ENCODE results near the gene MEGF11.
"Not testable (repeated sequence)": the region's sequence is repeated elsewhere in the genome, so short reads cannot be mapped to it uniquely, and the experiment has no call there.

Gene MEGF11

GRCh38 chr15:66254089-66254950 is 770 bp upstream of the MEGF11 start:
- peak overlapping the region; percentile 51 to 55 for H3K4me3 ChIP-seq (ENCODE audit: low read depth in 1 of 2, low read length in 2 of 2)
- H3K9me3 ChIP-seq (ENCODE audit: control insufficient read depth in 1 of 2, low read length in 2 of 2) = no peaks in the 10 kb centered on the region
- peaks cover 58 to 64% of the 10 kb centered on the region in 2 donors for H3K27me3 ChIP-seq (ENCODE audit: control insufficient read depth in 1 of 2, insufficient read depth in 2 of 2, low read length in 2 of 2)
- no peak overlapping the region for H3K27ac ChIP-seq (ENCODE audit: low read depth, low read length)
- no peaks in the 10 kb centered on the region for H3K36me3 ChIP-seq (ENCODE audit: control insufficient read depth in 1 of 2, insufficient read depth in 2 of 2, low read length in 2 of 2)
- H3K9ac ChIP-seq (ENCODE audit: low read depth in 1 of 2, low read length in 2 of 2) = no peak overlapping the region
- H3K4me1 ChIP-seq (ENCODE audit: control insufficient read depth in 1 of 2, insufficient read depth in 2 of 2, low read length in 2 of 2) = peaks cover 8 to 15% of the 10 kb centered on the region in 2 donors

- Histone ChIP-seq H3K9me3 (ENCODE audit: control insufficient read depth in 1 of 2, low read length in 2 of 2) (no peaks in the 10 kb centered on the region), H3K4me1 (ENCODE audit: control insufficient read depth in 1 of 2, insufficient read depth in 2 of 2, low read length in 2 of 2) (peaks cover 8 to 15% of the 10 kb centered on the region in 2 donors), H3K27ac (ENCODE audit: low read depth, low read length) (no peak overlapping the region), H3K9ac (ENCODE audit: low read depth in 1 of 2, low read length in 2 of 2) (no peak overlapping the region), H3K36me3 (ENCODE audit: control insufficient read depth in 1 of 2, insufficient read depth in 2 of 2, low read length in 2 of 2) (no peaks in the 10 kb centered on the region), H3K4me3 (ENCODE audit: low read depth in 1 of 2, low read length in 2 of 2) (peak overlapping the region; percentile 72 to 75), H3K27me3 (ENCODE audit: control insufficient read depth in 1 of 2, insufficient read depth in 2 of 2, low read length in 2 of 2) (peaks cover 58 to 64% of the 10 kb centered on the region in 2 donors)
Observed at GRCh38 chr15:66252685-66253417, 699 bp downstream of the MEGF11 start.

GRCh38 chr15:66251790-66252684 is 1.5 kb downstream of the MEGF11 start:
- H3K27ac ChIP-seq (ENCODE audit: low read depth, low read length) = no peak overlapping the region
- H3K4me1 ChIP-seq (ENCODE audit: control insufficient read depth in 1 of 2, insufficient read depth in 2 of 2, low read length in 2 of 2) = peaks cover 8 to 15% of the 10 kb centered on the region in 2 donors
- peak overlapping the region; percentile 72 to 75 for H3K4me3 ChIP-seq (ENCODE audit: low read depth in 1 of 2, low read length in 2 of 2)
- H3K9ac ChIP-seq (ENCODE audit: low read depth in 1 of 2, low read length in 2 of 2) = no peak overlapping the region
- no peaks in the 10 kb centered on the region for H3K9me3 ChIP-seq (ENCODE audit: control insufficient read depth in 1 of 2, low read length in 2 of 2)
- H3K27me3 ChIP-seq (ENCODE audit: control insufficient read depth in 1 of 2, insufficient read depth in 2 of 2, low read length in 2 of 2) = peaks cover 53 to 64% of the 10 kb centered on the region in 2 donors
- no peaks in the 10 kb centered on the region for H3K36me3 ChIP-seq (ENCODE audit: control insufficient read depth in 1 of 2, insufficient read depth in 2 of 2, low read length in 2 of 2)

GRCh38 chr15:66251065-66251789 is 2.3 kb downstream of the MEGF11 start:
- Histone ChIP-seq H3K9ac (ENCODE audit: low read depth in 1 of 2, low read length in 2 of 2) (no peak overlapping the region), H3K27me3 (ENCODE audit: control insufficient read depth in 1 of 2, insufficient read depth in 2 of 2, low read length in 2 of 2) (peaks cover 52 to 56% of the 10 kb centered on the region in 2 donors)

GRCh38 chr15:66249605-66250174 is 3.9 kb downstream of the MEGF11 start:
- Histone ChIP-seq H3K4me1 (ENCODE audit: control insufficient read depth in 1 of 2, insufficient read depth in 2 of 2, low read length in 2 of 2) (peaks cover 8 to 15% of the 10 kb centered on the region in 2 donors), H3K36me3 (ENCODE audit: control insufficient read depth in 1 of 2, insufficient read depth in 2 of 2, low read length in 2 of 2) (no peaks in the 10 kb centered on the region), H3K9me3 (ENCODE audit: control insufficient read depth in 1 of 2, low read length in 2 of 2) (no peaks in the 10 kb centered on the region), H3K9ac (ENCODE audit: low read depth in 1 of 2, low read length in 2 of 2) (no peak overlapping the region), H3K27me3 (ENCODE audit: control insufficient read depth in 1 of 2, insufficient read depth in 2 of 2, low read length in 2 of 2) (peaks cover 37 to 40% of the 10 kb centered on the region in 2 donors), H3K27ac (ENCODE audit: low read depth, low read length) (no peak overlapping the region), H3K4me3 (ENCODE audit: low read depth in 1 of 2, low read length in 2 of 2) (no peak overlapping the region)

More at GRCh38 chr15:66251065-66251789, 2.3 kb downstream of the MEGF11 start:
- Histone ChIP-seq H3K4me1 (ENCODE audit: control insufficient read depth in 1 of 2, insufficient read depth in 2 of 2, low read length in 2 of 2) (peaks cover 8 to 15% of the 10 kb centered on the region in 2 donors), H3K36me3 (ENCODE audit: control insufficient read depth in 1 of 2, insufficient read depth in 2 of 2, low read length in 2 of 2) (no peaks in the 10 kb centered on the region), H3K9me3 (ENCODE audit: control insufficient read depth in 1 of 2, low read length in 2 of 2) (no peaks in the 10 kb centered on the region), H3K4me3 (ENCODE audit: low read depth in 1 of 2, low read length in 2 of 2) (no peak overlapping the region), H3K27ac (ENCODE audit: low read depth, low read length) (no peak overlapping the region)

- H3K27ac ChIP-seq (ENCODE audit: low read depth, low read length) = no peak overlapping the region
- no peak overlapping the region for H3K4me3 ChIP-seq (ENCODE audit: low read depth in 1 of 2, low read length in 2 of 2)
- H3K36me3 ChIP-seq (ENCODE audit: control insufficient read depth in 1 of 2, insufficient read depth in 2 of 2, low read length in 2 of 2) = no peaks in the 10 kb centered on the region
- H3K9ac ChIP-seq (ENCODE audit: low read depth in 1 of 2, low read length in 2 of 2) = no peak overlapping the region
- no peaks in the 10 kb centered on the region for H3K9me3 ChIP-seq (ENCODE audit: control insufficient read depth in 1 of 2, low read length in 2 of 2)
- H3K27me3 ChIP-seq (ENCODE audit: control insufficient read depth in 1 of 2, insufficient read depth in 2 of 2, low read length in 2 of 2) = peaks cover 16 to 18% of the 10 kb centered on the region in 2 donors
- H3K4me1 ChIP-seq (ENCODE audit: control insufficient read depth in 1 of 2, insufficient read depth in 2 of 2, low read length in 2 of 2) = no peaks in the 10 kb centered on the region
Observed at GRCh38 chr15:66246937-66247336, 6.6 kb downstream of the MEGF11 start.

GRCh38 chr15:66245832-66246231 is 7.7 kb downstream of the MEGF11 start:
- not testable (repeated sequence) for H3K36me3 ChIP-seq (ENCODE audit: control insufficient read depth in 1 of 2, insufficient read depth in 2 of 2, low read length in 2 of 2); H3K27me3 ChIP-seq (ENCODE audit: control insufficient read depth in 1 of 2, insufficient read depth in 2 of 2, low read length in 2 of 2); H3K9me3 ChIP-seq (ENCODE audit: control insufficient read depth in 1 of 2, low read length in 2 of 2); H3K27ac ChIP-seq (ENCODE audit: low read depth, low read length); H3K4me3 ChIP-seq (ENCODE audit: low read depth in 1 of 2, low read length in 2 of 2); H3K4me1 ChIP-seq (ENCODE audit: control insufficient read depth in 1 of 2, insufficient read depth in 2 of 2, low read length in 2 of 2); H3K9ac ChIP-seq (ENCODE audit: low read depth in 1 of 2, low read length in 2 of 2)

- no peak overlapping the region for H3K9ac ChIP-seq (ENCODE audit: low read depth in 1 of 2, low read length in 2 of 2)
- no peaks in the 10 kb centered on the region for H3K9me3 ChIP-seq (ENCODE audit: control insufficient read depth in 1 of 2, low read length in 2 of 2)
- no peak overlapping the region for H3K27ac ChIP-seq (ENCODE audit: low read depth, low read length)
- H3K27me3 ChIP-seq (ENCODE audit: control insufficient read depth in 1 of 2, insufficient read depth in 2 of 2, low read length in 2 of 2) = peaks cover 0 to 6% of the 10 kb centered on the region in 2 donors
- no peak overlapping the region for H3K4me3 ChIP-seq (ENCODE audit: low read depth in 1 of 2, low read length in 2 of 2)
- no peaks in the 10 kb centered on the region for H3K36me3 ChIP-seq (ENCODE audit: control insufficient read depth in 1 of 2, insufficient read depth in 2 of 2, low read length in 2 of 2)
- H3K4me1 ChIP-seq (ENCODE audit: control insufficient read depth in 1 of 2, insufficient read depth in 2 of 2, low read length in 2 of 2) = no peaks in the 10 kb centered on the region
Observed at GRCh38 chr15:66241908-66242285, 11.7 kb downstream of the MEGF11 start.
